Activated CD8-positive, alpha-beta memory T cell treated with anti-CD3 and anti-CD28 coated beads for 36 hours (primary cell): ENCODE results near the gene GASK1B. TPM values are rescaled to one million over a fixed set of nuclear protein-coding genes. Genes with fewer than 3 reads are reported as not detected.

ENCODE experiments used
- CTCF ChIA-PET: fragments of 350-600 bp; sonication (Branson Sonifier 250); formaldehyde crosslinking; loops from one replicate; lab custom pipeline; 2021; ENCODE audit warnings: antibody characterized with exemption; lab: Charles Lee
- POLR2A ChIA-PET: fragments of 350-600 bp; sonication (Branson Sonifier 250); formaldehyde crosslinking; loops from one replicate; lab custom pipeline; 2021; ENCODE audit warnings: antibody characterized with exemption; lab: Charles Lee
- total RNA-seq, 2 experiments: library from RNA; stranded (reverse); gene quantifications; one replicate each; pipeline ENCODE4 v1.2.3, GENCODE V29; 2021

Gene GASK1B
- not detected for total RNA-seq

DNA sequence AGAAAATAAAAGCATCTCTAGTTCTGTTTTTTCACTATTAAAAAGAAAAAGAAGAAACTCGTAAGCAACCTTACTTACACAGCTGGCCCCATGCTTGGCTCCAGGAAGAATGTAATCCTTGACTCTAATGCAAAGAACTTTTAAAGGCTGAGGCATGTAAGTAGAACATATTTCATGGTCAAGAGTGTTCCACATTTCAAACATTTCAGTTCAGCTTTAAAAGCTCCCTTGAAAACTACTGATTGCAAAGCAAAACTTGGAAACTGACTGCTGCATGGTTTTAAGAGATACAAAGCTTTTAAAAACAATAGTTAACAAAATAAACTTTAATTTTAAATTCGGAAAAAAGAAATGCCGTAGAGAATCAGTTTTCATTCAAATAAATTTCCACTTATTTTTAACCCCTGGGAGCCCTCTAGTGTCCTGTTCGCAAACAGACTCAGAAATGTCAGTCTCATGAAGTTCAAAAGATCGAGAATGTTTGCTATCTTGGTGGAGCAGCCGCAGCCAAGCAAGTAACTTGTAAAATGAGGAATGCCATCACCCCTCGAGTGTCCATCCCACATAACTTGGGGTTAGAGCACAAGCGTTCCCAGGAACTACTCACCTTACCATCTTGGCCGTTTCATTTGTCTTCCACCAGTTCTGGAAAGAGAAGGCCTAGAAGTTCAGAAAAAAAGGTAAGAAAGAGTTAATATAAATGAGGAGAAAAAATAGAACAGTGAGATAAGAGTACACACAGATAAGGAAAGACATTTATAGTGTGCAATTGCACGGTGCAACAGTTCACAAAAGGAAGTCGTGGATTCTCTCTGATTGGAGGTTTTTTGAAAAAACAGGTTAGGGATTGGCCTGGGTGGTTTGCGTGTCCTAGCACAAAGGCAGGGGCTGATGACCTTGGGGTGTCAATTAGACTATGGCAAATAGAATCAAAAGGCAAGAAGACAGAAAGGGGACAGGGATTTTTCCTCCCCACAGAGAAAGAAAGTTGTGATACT lies at the start of gene GASK1B:
GASK1B (minus strand) TSS at position 765 of the 998 bp plus-strand sequence. CDS start 1,650 bp downstream, outside the sequence.
- CTCF ChIA-PET = no interaction called here
- POLR2A ChIA-PET = no interaction called here

DNA sequence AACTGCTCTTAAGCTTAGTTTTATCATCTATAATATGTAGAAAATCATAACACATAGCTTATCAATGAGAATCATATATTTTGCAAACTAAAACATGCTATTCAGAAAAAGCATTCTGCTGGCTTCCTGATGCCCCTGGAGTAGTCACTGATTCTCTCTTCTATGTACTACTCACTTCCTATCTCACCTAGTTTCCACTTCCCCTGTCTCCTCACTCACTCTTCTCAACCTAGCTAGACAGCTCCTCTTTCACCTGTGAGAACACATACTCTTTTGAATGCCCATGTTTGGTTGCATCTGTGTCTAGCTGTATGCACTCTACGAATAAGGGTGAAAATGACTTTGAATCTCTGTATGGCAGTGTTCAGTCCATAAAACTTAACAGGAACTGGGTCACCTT lies 46.8 kb upstream of the GASK1B start:
- ChIA-PET CTCF (no interaction called here), POLR2A (no interaction called here)

DNA sequence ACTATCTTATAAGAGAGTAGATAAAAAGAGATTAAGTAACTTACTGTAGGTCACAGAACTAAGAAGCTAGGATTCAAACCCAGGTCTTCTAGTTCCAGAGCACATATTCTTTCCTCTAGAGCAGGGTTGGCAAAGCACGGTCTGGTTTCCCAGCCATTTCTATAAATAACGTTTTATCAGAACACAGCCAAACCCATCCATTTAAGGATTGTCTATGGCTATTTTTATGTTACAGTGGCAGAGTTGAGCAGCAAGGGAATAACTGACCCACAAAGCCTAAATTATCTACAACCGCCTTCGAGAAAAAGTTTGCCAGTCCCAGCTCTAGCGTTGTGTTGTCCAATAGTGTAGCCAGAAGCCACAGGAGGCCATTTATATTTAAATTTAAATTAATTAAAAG lies 44.9 kb upstream of the GASK1B start:
- ChIA-PET POLR2A (no interaction called here), CTCF (no interaction called here)

DNA sequence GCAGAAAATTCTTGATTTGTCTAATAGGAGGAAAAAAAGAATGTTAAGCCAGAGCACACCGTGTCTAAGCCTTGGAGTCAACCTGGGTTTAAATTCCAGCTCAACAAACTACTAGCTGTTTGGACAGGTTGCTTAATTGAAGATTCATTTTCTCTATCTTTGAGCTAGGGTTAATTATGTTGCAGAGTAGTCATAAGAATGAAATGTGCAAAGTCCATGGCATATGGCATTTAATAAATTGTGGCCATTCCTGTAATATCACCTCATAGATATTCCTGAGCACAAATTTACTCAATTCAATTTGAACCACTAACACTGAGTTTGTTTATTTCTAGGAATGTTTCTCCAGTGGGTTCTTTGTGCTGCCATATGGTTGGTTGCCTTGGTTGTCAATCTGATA lies 42.0 kb upstream of the GASK1B start:
- ChIA-PET POLR2A (no interaction called here), CTCF (no interaction called here)

DNA sequence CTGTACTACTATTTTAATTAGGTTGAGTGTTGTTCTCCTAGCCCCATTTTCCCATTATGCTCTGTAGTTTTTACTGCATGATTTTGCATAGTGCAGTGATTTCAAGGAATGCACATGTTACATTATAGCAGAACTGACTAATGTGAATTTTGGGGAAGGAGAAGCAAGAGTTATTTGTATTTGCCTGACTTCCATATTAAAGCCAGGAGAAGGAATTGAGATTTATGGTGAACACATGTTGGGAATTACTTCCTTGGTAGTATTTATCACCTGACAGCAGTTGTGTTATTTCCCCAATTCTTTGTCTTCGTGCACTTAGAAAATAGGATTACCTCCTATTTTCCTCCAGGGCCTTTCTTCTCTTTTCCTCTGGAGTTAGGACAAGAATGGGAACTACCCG lies 40.6 kb upstream of the GASK1B start:
- CTCF ChIA-PET = no interaction called here
- POLR2A ChIA-PET = no interaction called here

DNA sequence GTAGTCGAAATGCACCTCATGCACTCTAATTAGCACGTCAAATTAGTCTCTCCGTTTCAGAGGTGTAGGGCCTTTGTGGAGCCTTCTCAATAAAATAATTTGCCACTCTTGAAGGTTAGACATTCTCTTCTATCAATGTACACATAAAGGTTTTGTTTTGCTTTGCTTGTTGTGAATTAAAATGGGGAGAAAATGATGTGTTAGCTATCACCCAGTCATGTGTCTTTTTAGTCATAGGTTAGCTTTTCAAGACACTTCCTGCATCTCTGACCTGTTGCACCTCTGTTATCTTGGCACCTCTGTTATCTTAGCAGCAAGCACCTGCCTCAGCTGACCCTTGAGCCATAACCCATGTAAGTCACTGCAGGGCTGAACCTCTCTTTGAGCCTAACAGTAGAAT lies 38.4 kb upstream of the GASK1B start:
- CTCF ChIA-PET = no interaction called here
- POLR2A ChIA-PET = no interaction called here

DNA sequence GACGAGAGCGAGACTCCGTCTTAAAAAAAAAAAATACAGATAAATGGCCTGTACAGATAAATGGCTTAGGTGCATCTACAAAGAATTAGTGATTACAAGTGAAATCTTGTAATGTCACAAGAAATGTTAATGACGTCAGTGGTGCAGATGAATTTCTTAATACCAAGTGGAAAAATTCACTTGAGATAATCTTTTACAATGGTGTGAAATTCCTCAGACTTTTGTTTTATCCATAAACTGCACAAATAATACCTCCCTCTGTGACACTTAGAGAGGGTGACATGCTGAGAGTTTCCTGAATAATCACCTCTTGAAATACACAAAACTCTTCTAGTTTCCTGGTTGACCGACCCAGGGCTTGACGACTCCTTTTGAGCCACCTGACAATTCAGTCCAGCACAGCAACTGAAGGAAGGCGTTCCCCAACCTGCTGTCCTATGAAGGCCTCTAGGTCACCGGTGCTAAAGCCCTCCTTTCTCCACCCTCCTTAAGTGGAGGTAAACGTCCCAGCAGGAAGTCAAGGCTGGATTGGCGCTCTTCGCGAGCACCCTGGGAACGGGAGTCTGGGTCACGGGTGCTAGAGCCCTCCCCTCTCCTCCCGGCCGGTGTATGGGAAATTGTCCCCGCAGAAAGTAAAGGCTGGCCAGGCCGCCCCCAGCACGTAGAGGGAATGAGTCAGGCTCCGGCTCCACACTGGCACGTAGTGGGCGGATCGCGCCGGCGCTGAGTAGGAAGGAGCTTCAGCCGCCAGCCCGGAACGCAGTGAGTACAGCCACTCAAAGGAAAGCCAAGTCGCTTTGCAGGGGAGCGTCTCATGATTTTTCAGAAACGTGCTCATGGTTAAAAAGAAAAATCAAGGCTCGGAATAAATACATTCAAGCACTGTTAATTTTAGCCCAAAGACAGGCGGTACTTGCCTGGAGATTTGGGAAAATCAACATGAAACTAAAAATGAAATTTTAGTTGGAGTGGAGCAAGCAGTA lies 37.3 kb upstream of the GASK1B start, which contains the start of gene TMEM144:
TMEM144 (plus strand) TSS at position 662 of the 983 bp plus-strand sequence. CDS start 2,182 bp downstream, outside the sequence.
- CTCF ChIA-PET = no interaction called here
- POLR2A ChIA-PET = no interaction called here

DNA sequence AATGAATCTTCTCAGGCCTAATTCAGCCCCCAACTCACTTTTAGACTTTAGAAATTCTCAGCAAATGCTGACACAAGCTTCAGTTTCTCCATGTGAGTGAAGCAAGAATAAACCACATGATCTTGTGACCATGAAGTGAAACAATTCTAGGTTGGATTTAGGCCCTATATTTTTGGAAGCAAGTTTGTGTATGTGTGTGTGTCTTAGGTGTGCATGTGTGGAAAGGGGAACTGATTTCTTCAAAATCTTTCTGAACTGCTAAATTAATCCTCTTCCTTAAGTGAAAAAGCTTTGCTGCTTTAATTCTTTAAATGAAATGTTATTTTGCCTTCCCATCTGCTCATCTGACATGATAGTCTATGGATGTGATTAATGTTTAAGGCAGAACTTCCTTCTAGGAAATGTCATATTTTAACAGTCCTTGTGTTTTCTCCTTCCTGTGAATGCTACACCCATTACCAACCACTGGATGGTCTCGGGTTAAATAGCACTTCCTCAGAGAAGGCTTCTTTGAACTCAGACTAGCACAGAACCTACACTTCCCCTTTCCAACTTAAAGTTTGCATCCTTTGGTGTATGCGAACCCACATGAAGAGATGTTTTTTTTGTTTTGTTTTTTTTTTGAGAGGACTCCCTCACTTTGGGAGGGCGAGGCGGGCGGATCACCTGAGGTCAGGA lies 36.3 kb upstream of the GASK1B start:
- POLR2A ChIA-PET = no interaction called here
- CTCF ChIA-PET = no interaction called here

DNA sequence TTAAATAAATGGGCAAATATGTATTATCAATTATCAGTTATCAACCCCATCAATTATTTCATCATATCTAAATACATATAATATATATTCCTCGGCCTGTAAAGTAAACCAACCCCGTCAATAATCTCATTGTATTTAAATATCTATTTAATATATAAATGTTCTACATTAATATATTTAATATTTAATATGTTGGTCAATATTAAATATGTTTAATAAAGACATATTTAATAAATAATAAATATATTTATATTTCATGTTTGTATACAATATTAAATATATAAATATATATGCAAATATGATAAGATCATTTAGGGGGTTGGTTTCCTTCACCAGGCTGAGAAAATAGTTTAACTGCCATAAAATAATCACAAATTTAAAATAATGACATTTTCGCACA lies 31.1 kb upstream of the GASK1B start:
- POLR2A ChIA-PET = no interaction called here

DNA sequence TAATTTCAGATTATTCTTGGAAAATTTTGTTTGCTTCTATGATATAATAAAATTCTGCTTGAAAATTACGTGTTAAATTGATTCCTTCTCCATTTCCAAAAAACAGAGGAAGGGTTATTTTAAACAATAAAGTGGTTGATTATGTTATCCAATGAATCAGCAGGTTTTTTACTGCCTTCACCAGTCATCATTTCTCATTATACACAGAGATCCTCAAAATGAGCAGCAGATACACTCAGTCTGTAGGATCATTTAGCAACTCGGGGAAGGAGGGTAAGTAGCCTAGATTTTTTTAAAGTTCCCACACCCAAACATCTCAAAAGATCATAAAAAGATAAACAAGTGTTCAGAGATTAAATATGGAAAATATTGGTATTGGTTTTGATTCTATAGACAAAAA lies 30.6 kb upstream of the GASK1B start:
- ChIA-PET POLR2A (no interaction called here), CTCF (no interaction called here)

More for the DNA sequence above, 31.1 kb upstream of the GASK1B start:
- CTCF ChIA-PET = no interaction called here

DNA sequence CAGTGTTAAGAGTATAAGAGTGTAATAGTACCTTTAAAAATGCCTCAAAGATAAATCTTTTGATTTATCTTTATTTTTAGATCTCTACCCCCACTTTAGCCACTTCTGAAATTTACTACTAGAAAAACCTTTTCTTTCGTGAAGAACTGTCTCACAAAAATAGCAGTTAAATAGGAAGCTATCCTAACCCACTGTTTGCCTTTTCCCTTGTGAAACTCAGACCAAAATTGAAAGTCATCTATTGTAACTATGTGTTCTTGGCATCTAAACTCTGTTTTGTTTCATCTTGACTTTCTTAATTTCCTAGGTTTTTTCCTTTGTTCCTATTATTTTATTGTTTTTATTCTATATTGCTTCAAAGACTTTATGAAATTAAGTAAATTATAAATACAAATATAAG lies 29.7 kb upstream of the GASK1B start:
- CTCF ChIA-PET = no interaction called here
- POLR2A ChIA-PET = no interaction called here

DNA sequence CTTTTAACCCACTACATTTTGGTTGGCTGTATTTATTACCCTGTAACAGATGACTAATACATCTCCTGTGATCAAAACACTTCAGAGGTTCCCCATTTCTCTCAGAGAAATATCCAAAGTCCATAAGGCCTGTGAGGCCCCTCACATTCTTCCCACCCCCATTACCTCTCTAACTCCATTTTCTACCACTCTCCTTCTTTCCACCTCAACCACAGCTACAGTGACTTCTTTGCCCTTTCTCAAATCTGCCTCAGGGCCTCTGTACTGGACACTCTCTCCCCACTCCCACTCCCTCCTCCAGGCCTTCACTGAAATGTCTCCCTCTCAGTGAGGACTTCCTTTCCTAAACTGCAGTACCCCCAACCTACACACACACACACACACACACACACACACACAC lies 29.1 kb upstream of the GASK1B start:
- CTCF ChIA-PET = no interaction called here
- POLR2A ChIA-PET = no interaction called here

DNA sequence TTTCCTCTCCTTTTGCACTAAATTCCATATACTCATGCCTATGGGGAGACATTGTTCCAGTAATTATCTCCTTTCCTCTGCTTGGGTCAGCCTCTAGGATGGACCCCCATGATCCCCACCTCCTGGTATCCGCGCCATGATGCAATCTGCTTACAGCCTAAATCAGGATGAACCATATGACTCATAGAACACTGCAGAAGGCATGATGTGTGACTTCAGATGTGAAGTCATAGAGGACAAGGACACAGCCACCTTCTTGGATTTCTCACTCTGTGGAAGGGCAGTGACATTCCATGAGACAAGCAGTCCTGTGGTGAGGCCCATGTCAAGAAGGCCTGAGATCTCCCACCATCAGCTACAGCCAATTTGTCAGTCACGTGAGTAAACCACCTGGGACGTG lies 28.5 kb upstream of the GASK1B start:
- ChIA-PET CTCF (no interaction called here), POLR2A (no interaction called here)

DNA sequence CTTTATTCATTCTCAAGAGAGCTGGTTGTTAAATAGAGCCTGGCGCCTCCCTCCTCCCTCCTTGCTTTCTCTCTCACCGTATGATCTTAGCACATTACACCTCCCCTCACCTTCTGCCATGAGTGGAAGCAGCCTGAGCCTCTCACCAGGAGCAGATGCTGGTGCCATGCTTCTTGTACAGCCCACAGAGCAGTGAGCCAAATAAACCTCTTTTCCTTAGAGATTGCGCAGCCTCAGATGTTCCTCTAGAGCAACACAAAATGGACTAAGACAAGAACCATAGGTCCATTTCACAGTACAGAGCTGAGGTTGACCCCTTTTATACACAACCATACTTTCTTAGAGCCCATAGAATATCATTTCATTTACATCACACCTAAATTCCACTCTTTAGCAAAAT lies 27.4 kb upstream of the GASK1B start:
- CTCF ChIA-PET = no interaction called here

DNA sequence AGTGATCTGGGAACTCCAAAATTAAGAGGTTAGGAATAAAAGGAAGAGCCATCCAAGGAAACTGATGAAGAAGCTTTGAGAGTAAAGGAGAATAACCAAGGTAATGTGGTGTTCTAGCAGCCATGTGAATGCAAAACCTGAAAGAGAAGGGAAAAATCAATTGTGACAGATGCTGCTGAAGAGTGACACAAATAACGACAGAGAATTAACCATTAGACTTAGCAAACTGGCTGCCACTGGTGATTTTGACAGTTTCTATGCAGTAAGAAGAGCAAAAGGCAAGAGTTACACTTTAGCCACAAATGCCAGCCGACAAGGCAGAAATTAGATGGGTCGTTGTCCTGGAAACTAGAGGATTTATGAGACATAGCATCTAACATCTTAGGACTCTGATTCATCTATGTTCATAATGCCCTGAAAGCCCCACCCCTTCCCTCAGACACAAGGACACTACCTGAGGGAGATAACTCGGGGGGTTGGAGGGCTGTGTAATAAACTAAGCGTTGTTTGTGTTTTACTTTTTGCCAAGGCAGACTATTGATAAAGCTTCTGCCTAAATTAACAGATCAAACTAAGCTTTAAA lies 24.5 kb upstream of the GASK1B start:
- POLR2A ChIA-PET = no interaction called here
- CTCF ChIA-PET = no interaction called here

More for the DNA sequence above, 27.4 kb upstream of the GASK1B start:
- POLR2A ChIA-PET = no interaction called here

DNA sequence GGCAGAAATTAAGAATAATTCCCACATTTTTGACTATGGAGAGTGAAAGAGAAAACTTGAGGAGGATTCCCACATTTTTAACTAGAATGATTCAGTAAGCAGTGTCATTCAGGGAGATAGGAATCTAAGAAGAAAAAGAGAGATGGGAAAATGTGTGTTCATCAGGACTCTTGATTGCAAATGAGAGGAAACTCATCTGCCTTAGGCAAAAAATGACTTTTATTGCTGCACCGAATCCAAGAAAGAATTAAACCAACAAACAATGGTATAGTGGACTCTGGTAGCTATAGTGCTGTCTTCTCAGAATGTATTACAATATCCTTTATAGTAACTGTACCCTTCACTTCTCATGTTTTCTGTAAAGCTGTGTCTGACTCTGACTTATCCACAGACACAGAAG lies 22.5 kb upstream of the GASK1B start:
- CTCF ChIA-PET = no interaction called here
- POLR2A ChIA-PET = no interaction called here

DNA sequence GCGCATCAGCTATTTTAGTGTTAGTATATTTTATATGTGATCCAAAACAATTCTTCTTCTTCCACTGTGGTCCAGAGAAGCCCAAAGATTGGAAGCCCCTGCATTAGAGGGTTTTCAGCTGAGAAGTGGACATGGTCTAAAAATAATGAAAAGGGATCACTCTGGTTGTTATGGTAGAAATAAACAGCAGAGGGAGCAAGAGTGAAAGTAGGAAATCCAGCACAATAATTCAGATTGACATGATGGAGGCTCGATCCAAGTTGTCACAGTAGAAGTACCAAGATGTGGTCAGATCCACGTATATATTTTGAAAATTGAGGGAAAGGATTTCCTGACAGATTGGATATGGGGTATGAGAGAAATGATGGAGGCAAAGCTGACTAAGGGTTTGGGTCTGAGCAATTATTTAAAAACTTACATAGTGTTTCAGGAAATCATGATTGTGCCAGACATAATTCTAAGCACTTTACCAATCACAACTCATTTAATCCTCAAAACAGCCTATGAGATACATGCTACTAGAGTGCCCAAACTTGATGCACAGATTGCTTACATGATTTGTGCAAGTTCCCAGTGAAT lies 20.4 kb upstream of the GASK1B start:
- CTCF ChIA-PET = no interaction called here
- POLR2A ChIA-PET = no interaction called here

DNA sequence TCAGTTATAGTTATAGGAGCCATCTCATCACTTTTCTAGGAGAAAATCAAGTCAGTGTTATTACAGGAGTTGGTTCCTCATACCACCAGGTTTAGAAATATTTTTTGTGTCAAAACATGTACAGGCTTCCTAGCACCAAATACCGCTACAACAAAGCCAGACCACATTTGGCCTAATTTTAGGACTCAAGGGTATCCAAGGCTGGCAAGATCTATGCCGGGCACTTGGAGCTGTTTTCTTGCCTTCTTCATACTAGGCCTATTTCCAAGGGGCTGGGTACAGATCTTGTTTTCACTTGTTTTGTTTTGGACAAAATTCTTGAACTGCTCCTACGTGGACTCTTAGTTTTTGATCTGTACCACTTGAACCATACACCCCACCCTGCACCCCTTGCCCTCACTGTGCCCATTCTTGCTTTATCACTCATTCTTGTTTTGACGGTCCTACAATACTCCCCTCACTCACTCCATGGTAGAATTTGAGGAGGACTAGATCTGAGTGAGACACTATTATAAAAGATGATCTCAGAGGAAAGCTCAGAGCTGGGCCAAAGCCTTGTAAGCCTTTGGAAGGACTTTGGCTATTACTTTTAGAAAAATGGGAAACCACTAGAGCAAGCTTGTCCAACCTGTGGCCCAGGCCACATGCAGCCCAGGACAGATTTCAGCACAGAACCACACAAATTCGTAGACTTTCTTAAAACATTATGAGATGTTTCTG lies 19.8 kb upstream of the GASK1B start:
- POLR2A ChIA-PET = interaction anchor here (0.5 kb wide), 1 partner anchor 9 kb away, joined by 4 read pairs; no protein-coding TSS in a partner anchor
- CTCF ChIA-PET = interaction anchor here (0.5 kb wide), 1 partner anchor 200 kb away, joined by 4 read pairs; no protein-coding TSS in a partner anchor
